Measurements from ENCODE around the gene THRA. TPM values are rescaled to one million over a fixed set of nuclear protein-coding genes. Genes with fewer than 3 reads are reported as not detected.

The THRA gene
- total RNA-seq, 1 donor from 2014 or later: 74.7 TPM

DNA sequence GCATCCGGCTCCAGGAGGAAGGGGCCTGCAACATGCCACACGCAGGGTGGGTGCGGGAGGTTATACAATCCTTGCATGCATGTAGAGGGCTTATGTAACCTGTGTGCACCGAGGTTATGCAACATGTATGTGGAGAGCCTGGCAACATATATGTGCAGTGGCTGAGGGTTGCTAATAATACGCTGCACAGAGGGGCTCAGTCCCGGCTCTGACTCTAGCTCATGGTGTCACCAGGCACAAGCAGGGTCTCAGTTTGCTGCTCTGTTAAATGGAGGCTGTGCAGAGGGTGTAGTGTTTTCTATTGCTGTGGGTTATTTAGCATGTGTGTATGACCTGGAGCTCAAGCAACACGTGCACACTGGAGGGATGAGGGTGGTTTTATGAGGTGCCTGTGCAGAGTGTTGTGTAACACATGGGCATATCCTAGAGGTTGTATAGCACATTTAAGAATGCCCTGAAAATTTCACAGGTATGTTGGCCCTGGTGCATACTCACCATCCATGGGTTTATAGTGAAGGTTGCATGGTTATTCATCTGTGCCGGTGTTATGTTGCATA, 13.3 kb downstream of the THRA start:
- no peak for DNase-seq (ENCODE audit: low spot score)

- DNase-seq (ENCODE audit: low spot score): no peak
Observed at GRCh38 chr17:40076591-40076990, 13.8 kb downstream of the THRA start.

GRCh38 chr17:40079545-40079944, 16.8 kb downstream of the THRA start:
- DNase-seq (ENCODE audit: low spot score): no peak

DNA sequence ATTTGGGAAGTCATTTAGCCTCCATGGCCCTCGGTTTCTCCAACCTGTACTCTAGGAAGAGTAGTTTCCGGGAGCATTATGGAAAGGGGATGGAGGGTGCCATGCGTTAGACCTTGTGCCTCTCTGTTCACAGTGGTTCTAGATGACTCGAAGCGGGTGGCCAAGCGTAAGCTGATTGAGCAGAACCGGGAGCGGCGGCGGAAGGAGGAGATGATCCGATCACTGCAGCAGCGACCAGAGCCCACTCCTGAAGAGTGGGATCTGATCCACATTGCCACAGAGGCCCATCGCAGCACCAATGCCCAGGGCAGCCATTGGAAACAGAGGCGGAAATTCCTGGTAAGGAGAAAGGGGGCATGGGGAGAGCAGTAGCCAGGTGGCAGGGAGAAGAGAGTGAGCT, 21.7 kb downstream of the THRA start:
- no peak for DNase-seq (ENCODE audit: low spot score)

DNA sequence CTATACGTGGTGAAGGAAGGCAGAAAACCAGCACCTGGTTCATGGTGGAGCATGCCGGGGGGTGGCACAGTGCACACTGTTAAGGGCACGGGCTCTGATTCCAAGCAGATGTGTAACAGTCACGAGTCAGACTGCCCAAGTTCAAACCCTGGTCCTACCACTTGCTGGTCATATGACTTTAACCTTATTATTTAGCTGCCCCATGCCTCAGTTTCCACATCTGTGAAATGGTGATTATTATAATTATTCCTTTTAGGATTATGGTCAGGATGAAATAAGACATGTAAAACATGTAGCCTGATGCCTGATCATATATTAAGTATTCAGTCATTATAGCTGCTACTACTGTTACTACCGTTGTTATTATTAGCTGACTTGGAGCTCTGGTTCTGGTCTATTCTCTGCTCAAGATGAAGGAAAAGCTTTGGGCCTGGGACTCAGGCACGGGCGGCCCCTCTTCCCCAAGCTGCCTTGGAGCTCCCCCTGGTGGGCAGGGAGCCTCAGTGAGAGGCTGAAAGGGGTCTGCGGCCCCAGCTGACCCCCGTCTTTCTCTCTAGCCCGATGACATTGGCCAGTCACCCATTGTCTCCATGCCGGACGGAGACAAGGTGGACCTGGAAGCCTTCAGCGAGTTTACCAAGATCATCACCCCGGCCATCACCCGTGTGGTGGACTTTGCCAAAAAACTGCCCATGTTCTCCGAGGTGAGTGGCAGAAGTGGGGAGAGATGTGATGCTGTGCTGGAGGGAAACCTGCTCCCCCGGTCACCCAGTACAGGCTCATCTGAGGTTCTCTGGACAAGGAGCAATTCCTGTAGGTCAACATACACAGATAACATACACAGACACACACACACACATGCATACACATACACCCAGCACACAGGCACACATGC, 23.6 kb downstream of the THRA start:
- DNase-seq (ENCODE audit: low spot score): no peak

GRCh38 chr17:40087049-40087794, 24.5 kb downstream of the THRA start:
- DNase-seq (ENCODE audit: low spot score): no peak

DNA sequence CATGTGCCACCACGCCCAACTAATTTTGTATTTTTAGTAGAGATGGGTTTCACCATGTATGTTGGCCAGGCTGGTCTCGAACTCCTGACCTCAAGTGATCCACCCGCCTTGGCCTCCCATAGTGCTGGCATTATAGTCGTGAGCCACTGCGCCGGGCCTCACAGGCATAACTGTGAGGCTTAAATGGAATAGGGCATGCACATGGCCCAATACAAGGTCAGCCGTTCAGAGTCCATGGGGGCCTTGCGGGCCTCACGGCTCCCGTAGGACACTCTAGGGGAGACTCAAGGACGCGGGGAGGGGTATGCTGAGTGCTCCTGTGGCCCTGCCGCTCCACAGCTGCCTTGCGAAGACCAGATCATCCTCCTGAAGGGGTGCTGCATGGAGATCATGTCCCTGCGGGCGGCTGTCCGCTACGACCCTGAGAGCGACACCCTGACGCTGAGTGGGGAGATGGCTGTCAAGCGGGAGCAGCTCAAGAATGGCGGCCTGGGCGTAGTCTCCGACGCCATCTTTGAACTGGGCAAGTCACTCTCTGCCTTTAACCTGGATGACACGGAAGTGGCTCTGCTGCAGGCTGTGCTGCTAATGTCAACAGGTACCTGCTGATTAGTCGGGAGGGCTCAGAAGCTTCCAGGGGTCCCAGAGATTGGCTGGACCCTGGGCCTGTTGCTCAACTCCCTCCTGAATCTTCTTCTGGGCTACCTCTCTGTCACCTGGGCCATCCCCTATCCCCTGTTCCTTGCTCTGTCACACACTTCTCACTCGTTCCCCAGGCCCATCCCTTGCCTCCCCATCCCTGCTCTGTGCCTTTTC, 25.3 kb downstream of the THRA start:
- no peak for DNase-seq (ENCODE audit: low spot score)

GRCh38 chr17:40089077-40089895, 26.5 kb downstream of the THRA start:
- no peak for DNase-seq (ENCODE audit: low spot score)

- DNase-seq (ENCODE audit: low spot score): no peak
Observed at GRCh38 chr17:40090237-40091119, 27.7 kb downstream of the THRA start.

- no peak for DNase-seq (ENCODE audit: low spot score)
Observed at GRCh38 chr17:40091691-40092397, 29.1 kb downstream of the THRA start.

DNA sequence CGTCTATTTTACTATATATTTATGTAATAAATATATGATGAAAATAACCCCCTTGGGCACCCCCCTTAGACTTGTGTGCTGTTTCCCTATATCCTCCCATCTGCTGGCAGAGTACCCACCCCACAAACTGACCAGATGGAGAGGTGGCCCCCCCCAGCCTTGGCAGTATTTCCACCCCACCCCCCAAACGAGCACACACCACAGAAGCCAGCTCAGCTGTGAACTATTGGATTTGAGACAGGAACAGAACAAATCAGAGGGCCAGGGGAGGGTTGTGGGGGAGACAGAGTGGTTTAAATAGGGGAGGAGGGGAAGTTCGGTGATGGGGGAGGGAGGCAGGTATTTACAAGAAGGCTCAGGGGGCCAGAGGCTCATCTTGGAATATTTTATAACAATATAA, 29.8 kb downstream of the THRA start:
- DNase-seq (ENCODE audit: low spot score): no peak

DNA sequence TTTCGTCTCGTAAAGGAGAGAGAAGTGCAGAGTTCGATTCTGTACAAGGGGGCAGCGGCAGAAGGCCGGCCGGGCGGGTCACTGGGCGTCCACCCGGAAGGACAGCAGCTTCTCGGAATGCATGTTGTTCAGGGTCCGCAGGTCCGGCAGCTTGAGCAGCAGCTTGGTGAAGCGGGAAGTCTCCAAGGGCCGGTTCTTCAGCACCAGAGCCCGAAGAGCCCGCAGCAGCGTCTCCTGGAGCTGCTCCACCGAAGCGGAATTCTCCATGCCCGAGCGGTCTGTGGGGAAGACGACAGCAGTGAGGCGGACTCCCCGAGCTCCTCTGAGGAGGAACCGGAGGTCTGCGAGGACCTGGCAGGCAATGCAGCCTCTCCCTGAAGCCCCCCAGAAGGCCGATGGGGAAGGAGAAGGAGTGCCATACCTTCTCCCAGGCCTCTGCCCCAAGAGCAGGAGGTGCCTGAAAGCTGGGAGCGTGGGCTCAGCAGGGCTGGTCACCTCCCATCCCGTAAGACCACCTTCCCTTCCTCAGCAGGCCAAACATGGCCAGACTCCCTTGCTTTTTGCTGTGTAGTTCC, 30.3 kb downstream of the THRA start:
- DNase-seq (ENCODE audit: low spot score): no peak

GRCh38 chr17:40093580-40094201, 30.9 kb downstream of the THRA start:
- DNase-seq (ENCODE audit: low spot score): no peak

GRCh38 chr17:40094874-40095273, 32.1 kb downstream of the THRA start:
- DNase-seq (ENCODE audit: low spot score): no peak

DNA sequence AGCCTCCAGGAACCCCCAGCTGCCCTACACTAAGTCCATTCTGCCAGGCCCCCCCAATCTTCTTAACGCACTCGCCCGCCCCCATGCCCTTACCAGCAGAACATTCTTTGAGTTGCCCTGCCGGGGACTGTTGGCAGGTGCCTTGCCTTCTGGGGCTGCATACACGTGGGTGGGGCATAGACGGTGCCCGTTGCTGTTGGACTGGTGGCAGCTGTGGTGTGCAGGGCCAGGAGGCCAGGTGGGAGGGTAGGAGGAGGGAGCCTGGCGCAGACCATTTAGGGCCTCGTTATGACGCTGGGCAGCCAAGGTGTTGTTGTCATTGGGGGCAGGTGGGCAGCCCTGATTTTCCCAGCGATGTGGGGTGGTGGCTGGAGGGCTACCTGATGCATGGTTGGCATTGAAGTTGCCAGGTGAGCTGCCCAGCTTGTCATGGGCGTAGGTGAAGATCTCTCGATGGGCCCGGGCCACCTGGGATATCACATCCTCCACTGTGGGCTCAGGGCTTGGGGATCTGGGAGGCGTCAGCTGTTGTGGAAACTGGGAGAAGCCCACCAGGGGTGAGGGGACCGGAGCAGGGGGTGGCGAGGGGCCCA, 32.7 kb downstream of the THRA start:
- no peak for DNase-seq (ENCODE audit: low spot score)

- no peak for DNase-seq (ENCODE audit: low spot score)
Observed at GRCh38 chr17:40095944-40096791, 33.4 kb downstream of the THRA start.

GRCh38 chr17:40097087-40097486, 34.3 kb downstream of the THRA start:
- DNase-seq (ENCODE audit: low spot score): no peak
